HG03135 (cell line): Measurements from ENCODE around the gene HS3ST3A1.
"Not testable (repeated sequence)": the region's sequence is repeated elsewhere in the genome, so short reads cannot be mapped to it uniquely, and the experiment has no call there.

Experiments used
- ATAC-seq: cut with Tn5 transposase; IDR thresholded peaks from one replicate; pipeline ENCODE4 v1.9.1; 2021; ENCODE audit warnings: mild to moderate bottlenecking, moderate library complexity; ENCODE audit not compliant: unreplicated experiment

Gene HS3ST3A1

DNA sequence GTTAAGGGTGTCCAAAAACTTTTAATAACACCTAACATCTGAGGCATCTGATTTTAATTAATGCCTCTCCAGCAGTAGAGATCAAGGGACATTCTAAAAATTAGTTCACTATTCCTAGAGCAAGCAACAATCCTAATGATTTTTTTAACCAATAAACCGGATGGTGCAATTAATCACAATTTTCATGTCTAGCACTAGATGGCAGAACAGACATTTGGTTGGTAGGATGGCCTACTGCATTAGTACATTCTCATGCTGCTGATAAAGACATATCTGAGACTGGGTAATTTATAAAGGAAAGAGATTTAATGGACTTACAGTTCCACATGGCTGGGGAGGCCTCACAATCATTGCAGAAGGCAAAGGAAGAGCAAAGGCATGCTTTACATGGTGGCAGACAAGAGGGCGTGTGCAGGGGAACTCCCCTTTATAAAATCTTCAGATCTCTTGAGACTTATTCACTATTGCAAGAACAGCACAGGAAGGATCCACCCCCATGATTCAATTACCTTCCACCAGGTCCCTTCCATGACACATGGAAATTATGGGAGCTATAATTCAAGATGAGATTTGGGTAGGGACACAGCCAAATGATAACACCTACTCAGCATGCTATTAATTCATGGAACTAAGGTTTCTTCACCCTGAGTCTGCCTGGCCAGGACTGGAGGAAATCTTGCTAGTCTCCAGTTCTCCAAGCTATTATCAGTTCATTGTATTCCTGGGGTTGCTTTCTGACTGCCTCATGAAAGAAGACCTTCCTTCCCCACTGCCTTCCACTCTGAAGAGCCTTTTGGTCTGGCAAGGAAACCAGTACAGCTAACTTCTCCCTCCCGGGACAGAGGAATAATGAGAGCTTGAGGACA lies 24.8 kb downstream of the HS3ST3A1 start:
- no peak for ATAC-seq

DNA sequence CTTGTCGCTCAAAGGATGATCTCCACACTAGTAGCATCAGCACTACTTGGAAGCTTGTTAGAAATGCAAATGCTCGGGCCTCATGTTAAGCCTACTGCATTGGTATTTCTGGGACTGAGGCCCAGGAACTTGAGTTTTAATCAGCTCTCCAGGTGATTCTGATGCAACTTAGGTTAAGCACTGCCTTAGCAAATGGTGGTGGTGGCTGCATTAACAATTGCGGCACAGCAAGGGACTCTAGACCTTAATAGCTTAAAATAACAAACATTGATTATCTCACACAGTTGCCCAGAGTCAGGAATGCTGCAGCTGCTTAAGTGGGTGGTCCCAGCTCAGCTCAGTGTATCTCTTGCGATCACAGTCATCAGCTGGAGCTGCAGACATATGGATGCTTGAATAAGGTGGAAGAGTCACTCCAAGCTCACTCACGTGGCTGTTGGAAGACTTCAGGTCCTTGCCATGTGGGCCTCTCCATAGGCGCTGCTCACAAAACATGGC lies 25.8 kb downstream of the HS3ST3A1 start:
- ATAC-seq = no peak

DNA sequence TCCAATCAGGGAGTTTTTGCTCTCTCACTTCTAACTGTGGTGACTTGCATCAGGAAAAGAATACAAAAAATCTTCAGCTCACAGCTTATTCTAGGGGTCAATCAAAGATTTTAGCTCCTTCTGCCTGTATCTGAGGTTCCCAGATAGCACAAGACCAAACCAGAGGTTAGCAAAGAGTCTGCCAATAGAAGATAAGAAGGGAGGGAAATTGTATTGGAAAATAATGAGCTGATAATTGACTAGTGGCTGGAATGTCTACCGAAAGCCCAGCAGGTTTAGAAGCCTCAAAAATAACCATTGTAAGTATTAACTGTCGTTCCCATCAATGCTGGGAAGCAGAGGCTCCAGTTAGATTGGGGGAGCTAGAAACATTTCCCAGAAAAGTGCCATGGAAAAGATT lies 26.3 kb downstream of the HS3ST3A1 start:
- ATAC-seq = no peak

DNA sequence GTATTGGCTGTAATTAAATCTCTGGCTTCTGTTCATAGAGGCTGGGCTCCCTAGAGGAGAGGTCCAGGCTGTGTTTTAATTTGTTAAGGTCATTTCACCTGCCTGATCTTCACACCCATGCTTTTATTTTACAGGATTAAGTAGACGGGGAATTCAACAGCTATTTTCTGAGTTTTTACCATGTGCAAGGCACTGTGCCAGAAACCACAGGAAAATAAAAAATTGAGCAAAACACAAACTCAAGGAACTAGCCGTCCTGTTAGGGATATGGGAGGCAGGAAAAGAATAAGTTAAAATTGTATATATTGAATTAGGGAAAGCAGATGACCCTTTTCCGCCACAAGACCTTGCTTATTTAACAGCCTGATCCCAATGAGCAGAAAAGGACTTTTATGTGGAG lies 29.1 kb downstream of the HS3ST3A1 start:
- no peak for ATAC-seq

DNA sequence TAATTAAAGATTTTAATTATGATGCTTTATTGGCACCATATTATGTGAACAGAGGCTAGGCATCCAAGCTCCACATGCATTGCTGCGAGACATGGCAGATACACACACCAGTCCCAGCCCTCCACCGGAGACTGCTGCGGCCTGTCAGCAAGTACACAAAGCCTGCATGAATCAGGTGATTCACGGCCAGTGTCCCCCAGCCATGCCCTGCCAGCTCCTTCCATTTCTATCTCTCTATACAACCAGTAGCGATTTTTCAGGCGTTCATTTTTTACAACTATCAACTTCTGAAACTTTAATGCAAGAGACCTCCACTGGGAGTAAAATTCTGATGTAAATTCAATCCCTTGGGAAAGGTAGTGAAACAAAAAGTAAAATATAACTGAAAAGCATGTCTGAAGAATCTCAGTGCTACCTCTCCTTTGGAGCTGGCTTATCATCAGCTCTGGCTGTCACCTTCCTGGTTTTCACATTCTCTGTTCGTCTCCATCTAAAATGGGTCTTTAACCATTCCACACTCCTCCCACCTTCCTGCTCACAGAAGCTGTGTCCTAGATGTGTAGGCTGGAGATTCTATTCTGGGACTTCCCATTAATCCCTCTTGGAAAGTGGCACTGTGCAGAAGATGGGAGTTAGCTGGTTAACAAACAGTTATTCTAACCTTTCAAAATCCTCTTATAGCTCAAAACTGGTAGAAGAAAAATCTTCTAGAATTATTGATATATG lies 32.2 kb downstream of the HS3ST3A1 start:
- no peak for ATAC-seq

DNA sequence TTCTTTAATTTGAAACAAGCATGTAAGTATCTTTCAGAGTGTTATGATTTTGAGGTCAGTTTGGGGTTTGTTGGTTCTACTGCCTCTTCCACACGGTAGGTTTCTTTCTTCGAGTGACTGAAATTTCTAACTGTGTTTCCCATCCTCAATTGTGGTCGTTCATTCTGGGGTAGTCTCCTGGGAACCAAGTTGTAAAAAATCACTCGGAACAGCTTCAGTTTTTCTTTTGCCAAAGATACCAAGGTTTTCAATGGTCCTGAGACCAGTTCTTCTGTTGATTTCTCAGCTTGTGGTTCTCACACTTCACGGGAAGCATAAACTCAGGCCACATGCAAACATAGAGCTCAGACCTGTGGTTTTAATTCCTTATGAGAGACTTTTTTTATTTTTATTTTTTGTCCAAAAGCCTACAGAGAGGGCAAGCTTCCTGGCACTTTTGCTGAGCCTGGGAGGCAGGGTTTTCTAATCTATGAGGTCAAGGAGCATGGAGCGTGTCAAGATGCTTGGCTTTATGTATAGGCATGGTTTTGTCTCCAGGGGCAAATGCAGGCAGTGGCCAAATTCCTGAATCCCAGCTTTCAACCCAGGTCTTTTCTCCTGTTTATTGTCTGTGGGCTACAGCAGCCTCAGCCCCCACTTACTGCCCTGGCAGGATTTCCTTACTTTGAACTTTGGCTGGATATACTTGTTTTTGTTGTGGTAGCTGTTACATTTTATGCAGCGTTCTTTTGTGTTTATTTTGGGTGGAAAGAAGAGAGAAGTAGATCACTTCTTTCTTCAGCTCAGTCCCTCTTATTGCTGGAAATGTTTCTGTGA lies 32.9 kb downstream of the HS3ST3A1 start:
- ATAC-seq = no peak

DNA sequence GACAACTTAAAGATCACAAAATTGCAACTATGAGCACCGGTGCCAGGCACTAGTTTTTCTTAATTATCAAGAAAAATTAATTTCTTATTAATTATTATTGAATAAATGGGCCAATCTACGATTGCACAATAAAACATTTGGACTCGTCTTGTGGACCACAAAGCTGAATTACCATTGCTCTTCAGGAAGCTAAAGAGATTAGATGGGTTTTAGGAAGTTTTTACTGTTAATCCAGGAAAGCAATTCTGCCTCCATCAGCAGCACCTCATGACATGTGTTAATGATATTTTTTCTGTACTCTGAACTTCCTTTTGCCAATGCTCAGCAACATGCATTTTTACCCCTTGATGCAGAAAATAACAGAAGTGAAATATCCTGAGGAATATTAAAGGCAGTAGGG lies 37.9 kb downstream of the HS3ST3A1 start:
- ATAC-seq = no peak

DNA sequence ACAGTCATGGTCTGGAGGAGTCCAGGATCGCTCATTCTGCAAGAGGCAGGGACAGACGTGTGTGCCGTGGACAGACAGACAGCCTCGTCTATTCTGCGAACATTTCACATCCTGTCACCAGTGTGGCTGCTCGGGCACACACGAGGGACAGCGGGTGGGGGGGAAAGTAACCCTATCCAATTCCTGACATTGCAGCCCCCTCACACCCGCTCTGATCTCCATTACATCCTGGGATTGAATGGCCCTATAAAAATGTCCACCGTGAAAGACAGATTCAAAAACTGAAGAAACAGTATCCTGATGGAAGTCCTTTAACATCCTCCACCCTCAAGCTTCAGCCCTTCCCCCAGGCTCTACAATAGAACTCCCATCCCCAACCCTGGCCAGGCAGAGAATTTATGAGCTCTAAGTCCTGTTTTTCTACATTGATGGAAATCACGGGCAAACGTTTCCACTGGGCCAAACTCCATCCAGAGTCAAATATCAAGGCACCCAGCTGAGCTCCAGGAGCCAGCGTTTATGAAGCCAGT lies 39.4 kb downstream of the HS3ST3A1 start:
- no peak for ATAC-seq

DNA sequence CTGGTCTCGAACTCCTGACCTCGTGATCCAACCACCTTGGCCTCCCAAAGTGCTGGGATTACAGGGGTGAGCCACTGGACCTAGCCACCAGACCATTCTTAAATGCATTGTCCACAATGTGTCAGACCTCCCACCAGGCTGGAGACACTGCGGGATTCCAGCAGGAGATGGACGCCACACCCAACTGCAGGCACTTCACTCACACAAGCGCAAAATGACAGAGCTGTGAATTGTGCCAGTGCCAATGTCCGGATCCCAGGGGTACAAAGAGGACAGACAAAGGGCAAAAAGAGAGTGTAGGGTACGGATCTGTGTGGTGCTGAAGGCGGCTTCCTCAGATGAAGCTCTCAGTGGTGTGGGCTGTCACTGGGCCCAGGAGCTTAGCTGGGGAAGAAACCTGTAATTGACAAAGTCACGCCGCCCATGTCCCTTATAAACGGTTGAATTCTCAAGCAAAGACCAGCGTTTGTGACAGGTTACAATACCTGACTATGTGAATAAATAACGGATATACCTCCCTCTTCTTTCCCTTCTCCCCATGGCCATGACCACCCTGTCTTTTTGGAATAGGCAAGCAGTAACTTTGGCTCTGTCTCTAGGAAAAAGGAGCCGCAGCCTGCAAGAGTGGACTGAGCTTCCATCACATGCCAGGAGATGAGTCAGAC lies 40.0 kb downstream of the HS3ST3A1 start:
- no peak for ATAC-seq

DNA sequence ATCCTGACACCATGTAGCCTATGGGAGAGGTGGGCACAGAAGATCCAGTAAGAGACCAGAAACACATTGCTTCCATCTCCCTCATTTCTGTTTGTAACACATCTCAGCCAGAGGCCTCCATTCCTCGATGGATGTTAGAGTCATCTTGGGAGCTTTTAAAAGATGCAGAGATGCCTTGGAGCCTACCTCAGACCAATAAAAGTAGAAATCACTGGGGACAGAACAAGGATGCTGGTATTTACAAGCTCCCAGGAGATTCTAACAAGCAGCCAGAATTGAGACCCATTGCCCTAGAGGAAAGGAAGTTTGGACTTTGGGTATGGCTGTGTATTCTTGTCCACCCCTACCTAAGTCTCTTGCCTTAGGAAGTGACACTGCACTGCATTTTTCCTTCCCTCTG lies 40.8 kb downstream of the HS3ST3A1 start:
- no peak for ATAC-seq

DNA sequence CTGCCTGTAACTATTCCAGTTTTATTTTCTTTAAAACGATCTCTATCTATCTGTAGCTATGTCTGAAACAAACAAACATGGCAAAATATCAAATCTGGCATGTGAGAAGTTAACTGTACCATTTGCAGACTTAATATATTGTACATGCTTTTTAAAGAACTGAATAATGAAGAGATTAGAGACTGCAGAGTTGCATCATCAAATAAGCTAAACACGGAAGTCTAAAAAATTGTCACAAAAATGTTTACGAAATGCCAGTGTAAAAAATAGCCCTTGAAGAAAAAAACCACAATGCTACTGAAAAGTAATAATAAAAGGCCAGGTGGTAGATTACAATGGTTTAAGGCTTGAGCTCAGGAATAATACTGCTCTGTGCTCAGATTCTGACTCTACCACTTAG lies 43.1 kb downstream of the HS3ST3A1 start:
- ATAC-seq = no peak

DNA sequence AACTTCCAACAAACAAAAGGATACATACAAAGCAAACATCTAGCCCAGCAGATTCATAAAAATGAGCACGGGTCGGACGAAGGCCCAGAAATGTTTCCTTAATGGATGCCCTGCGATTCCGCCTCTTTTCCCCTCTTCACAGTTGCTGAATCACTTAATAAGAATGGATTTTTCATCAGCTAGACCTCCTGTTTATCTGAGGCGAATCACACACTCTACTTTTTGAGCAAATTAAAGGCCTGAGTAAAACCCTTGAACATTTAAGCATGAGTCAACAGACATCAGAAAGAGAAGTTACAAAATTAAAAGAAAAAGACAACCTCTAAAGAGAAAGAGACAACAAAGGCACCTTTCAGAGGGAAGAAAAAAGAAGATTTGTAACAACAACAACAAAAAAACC lies 44.7 kb downstream of the HS3ST3A1 start:
- ATAC-seq = no peak

DNA sequence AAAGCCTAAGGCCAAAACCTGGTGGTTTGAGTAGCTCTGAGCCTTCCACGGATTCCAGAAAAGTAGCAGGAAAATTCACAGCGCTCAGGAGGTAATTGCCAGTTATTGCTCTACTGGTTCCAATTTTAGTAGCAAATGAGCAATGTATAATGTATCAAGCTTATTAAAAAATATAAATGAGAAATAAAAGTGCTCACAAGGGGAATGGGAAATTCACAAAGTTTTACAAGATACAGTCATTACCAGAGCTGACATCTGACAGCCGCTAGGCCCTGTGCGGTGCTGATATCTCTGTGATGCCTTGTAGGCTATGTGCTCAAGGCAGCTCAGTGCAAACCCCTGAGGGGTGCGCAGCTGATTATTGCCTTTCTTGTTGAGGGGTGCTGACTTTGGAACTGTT lies 47.5 kb downstream of the HS3ST3A1 start:
- ATAC-seq = no peak

DNA sequence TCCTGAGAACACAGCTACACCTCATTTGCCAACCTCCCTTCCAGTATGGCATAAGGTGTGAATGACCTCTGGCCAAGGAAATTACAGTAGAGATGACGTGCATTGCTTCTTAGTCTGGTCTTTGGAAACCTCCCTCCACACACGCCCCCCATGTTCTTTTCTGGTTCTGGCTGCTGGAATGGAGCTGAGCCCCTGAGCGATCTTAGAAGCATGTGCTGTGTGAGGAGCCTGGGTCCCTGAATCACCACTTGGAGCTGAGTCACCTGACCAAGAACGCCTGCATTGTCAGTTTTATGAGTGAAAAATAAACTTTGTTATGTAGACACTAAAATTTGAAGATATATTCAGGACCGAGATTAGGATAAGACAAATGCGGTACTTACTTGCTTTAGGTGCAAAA lies 51.4 kb downstream of the HS3ST3A1 start:
- ATAC-seq = no peak

DNA sequence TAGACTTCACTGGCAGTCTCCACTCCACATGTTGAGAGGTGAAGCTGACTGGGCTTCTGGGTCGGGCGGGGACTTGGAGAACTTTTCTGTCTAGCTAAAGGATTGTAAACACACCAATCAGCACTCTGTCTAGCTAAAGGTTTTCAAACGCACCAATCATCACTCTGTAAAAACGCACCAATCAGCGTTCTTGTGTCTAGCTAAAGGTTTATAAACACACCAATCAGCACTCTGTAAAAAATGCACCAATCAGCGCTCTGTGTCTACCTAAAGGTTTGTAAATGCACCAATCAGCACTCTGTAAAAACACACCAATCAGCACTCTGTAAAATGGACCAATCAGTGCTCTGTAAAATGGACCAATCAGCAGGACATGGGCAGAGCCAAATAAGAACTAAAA lies 53.2 kb downstream of the HS3ST3A1 start:
- ATAC-seq = not testable (repeated sequence)

DNA sequence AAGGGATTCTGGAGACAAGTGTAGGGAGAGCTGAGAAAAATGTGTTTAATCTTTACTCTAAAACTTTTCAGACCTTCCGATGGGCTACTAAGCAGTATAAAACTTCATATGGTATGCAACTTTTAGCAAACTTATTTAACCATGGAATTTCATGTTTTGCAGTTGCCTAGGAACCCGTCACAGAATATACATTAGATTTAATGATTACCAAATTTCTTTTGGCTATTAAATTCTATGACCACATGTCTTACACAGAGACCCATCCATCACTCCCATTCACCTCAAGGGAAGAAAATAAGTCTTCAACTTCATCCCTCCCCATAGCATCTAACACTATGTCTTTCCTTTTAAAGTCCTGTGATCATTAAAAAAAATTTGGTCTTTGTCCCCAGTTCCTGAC lies 54.9 kb downstream of the HS3ST3A1 start:
- ATAC-seq = no peak

DNA sequence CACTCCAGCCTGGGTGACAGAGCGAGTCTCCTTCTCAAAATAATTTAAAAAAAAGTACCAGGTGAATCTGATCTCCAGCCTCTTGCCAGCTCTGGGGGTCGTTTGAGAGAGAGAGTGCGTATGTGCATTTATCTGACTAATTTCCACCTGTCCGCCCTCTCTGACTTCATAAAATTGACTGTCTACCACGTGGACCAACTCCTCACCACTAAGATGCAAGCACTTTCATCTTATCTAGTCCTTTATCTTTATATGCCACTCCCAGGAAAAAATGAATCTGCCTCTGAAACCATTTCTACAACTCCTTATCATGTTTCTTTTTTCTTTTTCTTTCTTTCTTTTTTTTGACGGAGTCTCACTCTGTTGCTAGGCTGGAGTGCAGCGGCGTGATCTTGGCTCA lies 55.8 kb downstream of the HS3ST3A1 start:
- ATAC-seq = no peak

DNA sequence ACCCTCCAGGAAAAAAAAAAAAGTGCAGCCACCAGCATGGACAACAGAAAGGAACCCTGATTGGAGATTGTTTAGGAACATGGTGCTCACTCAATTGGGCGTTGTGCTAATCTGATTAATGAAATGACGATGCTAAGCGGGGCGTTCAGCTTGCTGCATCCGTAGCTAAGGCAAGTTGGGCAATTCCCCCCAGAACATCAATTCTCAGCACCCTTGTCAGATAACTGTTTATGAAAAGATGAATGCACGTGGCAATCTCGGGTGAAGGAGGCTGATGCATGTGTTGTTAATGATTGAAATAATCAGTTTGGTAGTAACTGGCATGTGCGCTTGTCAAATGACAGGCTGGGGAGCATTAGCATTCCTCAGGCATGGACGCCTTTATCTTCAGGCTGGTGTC lies 57.0 kb downstream of the HS3ST3A1 start:
- no peak for ATAC-seq

DNA sequence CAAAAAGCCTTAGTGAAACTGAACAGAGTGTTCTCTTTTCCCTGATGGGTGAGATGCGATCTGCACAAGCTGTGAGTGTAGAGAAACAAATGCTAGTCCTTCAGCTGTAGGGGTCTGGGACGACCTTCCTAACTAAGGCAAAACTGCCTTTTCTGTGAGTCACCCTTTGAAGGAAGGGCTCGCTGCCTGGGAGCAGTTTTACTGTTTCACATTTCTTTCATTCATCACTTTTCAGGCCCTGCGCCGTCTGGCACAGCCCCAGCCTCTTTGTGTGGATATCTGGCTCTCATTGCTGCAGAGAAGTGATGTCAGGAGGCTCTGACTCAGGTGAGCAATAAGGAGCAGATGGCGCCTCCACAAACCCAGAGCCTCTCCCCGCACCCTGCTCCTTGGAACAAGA lies 57.4 kb downstream of the HS3ST3A1 start:
- no peak for ATAC-seq

DNA sequence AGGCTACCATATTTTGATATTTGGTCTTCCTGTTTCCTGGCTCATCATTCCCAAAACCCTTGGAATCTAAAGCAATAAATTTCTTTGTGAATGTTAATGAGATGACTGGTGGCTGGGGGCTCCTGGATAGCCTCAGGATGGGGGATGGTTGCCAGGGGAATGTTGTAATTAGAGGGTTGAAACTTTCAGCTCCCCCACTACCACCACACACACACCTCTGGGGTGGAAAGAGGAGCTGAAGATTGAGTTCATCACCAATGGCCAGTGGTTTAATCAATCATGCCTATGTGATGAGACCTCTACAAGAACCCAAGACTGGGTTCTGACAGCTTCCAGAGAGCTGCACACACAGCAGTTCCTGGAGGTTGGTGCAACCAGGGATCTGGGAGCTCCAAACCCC lies 59.1 kb downstream of the HS3ST3A1 start:
- no peak for ATAC-seq
